Left ventricle myocardium inferior (tissue), 1 donor: ENCODE results near the gene MRPL28. TPM values are rescaled to one million over a fixed set of nuclear protein-coding genes. Genes with fewer than 3 reads are reported as not detected.

Experiments used
- DNase-seq: peaks from one replicate; pipeline ENCODE4 v3.0.0-alpha.2; 2020
- H3K27ac ChIP-seq: fragments of 200-600 bp; replicated peaks from 2 replicates; pipeline ENCODE4 v1.8.0; 2021
- H3K27me3 ChIP-seq: fragments of 200-600 bp; 2 replicates; pipeline ENCODE4 v1.8.0; 2021; ENCODE audit warnings: low read depth
- H3K36me3 ChIP-seq: fragments of 200-600 bp; 2 replicates; pipeline ENCODE4 v1.8.0; 2021
- H3K4me1 ChIP-seq: fragments of 200-600 bp; 2 replicates; pipeline ENCODE4 v1.8.0; 2021
- H3K4me3 ChIP-seq: fragments of 200-600 bp; 2 replicates; pipeline ENCODE4 v1.8.0; 2021; ENCODE audit warnings: mild to moderate bottlenecking, moderate library complexity
- H3K9me3 ChIP-seq: fragments of 200-600 bp; replicated peaks from 2 replicates; pipeline ENCODE4 v1.8.0; 2021
- CTCF ChIP-seq: fragments of 200-600 bp; IDR thresholded peaks from 2 replicates; pipeline ENCODE4 v1.8.0; 2021; ENCODE audit warnings: antibody characterized with exemption, mild to moderate bottlenecking, borderline replicate concordance
- intact Hi-C: fragments of 100-400 bp; cut with micrococcal nuclease; formaldehyde crosslinking; loops from one replicate; pipeline ENCODE4 v1.11.0; 2022
- total RNA-seq: library from RNA; stranded (reverse); fragmentation: NEBNext Ultra II Directional; extraction: Animal tissue kit (Norgen Biotek cat#: 25700); gene quantifications from one replicate; pipeline ENCODE4 v1.2.1, GENCODE V29; 2021
- donor health status: DM: no; HTN: yes; CAD: no; lungs with severe emphysema.

Gene MRPL28
- total RNA-seq, 1 donor from 2014 or later, result 76.1 TPM

DNA sequence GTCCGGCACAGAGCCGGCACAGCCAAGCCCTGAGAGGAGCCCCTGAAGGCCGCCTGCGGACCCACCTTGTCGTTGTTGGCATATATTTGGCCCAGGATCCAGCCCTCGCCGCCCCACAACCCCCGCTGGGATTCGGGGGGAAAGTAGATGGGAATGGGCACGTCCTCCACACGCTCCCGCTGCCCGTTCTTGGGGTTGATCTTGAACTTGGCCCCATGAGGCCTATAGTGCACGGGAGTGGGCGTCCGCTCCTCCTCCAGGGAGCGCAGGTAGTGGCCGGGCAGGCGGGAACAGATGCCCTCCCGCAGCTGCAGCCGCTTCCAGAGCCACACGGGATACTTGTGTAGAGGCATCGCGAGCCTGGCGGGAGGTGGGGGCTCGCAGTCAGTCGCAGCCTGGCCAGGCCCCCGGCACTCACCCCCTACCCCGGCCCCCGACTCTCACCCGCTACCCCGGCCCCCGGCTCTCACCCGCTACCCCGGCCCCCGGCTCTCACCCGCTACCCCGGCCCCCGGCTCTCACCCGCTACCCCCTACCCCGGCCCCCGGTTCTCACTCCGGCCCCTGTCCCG, 387 bp downstream of the MRPL28 start:
- peak overlapping the region; percentile 81 for H3K27ac ChIP-seq
- H3K36me3 ChIP-seq, result peaks cover 61% of the 10 kb centered on the region
- intact Hi-C loops, result no loop called here

DNA sequence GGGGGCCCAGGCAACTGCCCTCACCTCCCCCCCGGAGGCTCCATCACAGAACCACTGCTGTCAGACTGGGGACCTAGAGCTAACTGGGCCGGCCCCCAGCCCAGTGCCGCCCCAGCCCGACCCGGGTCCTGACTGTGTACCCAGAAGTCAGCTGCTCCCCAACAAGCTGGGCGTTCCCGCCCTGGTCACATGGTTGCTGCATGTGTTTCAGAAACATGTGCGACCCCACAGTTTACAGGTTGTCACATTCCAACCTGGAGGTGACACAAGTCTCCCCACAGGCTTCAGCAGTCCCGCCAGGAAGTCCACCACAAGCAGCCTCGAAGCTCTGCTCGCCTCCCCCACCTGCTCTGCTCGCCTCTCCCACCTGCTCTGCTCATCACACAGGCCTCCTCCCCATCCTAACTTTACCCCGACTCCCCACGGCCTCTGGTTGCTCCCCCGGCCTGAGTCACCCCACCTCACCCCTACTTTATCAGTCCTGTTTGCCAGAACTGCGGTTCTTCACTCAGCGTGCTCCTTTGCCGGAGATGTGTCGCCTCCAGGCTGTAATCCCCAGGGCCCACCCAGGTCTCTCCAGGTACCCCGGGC, 968 bp downstream of the MRPL28 start:
- intact Hi-C loops, result no loop called here
- H3K36me3 ChIP-seq, result peaks cover 56% of the 10 kb centered on the region
- H3K9me3 ChIP-seq, result no peaks in the 10 kb centered on the region
- peak overlapping the region; percentile 65 for H3K4me3 ChIP-seq
- H3K27me3 ChIP-seq, result peaks cover 4% of the 10 kb centered on the region
- no peak overlapping the region for H3K27ac ChIP-seq
- no peak for DNase-seq
- H3K4me1 ChIP-seq, result peaks cover 23% of the 10 kb centered on the region
- no peak for TF ChIP-seq CTCF

More for the DNA sequence above, 387 bp downstream of the MRPL28 start:
- TF ChIP-seq CTCF, result no peak
- Histone ChIP-seq H3K27me3 (no peaks in the 10 kb centered on the region), H3K4me1 (peaks cover 23% of the 10 kb centered on the region), H3K4me3 (peak overlapping the region; percentile 65), H3K9me3 (no peaks in the 10 kb centered on the region)
- no peak for DNase-seq

DNA sequence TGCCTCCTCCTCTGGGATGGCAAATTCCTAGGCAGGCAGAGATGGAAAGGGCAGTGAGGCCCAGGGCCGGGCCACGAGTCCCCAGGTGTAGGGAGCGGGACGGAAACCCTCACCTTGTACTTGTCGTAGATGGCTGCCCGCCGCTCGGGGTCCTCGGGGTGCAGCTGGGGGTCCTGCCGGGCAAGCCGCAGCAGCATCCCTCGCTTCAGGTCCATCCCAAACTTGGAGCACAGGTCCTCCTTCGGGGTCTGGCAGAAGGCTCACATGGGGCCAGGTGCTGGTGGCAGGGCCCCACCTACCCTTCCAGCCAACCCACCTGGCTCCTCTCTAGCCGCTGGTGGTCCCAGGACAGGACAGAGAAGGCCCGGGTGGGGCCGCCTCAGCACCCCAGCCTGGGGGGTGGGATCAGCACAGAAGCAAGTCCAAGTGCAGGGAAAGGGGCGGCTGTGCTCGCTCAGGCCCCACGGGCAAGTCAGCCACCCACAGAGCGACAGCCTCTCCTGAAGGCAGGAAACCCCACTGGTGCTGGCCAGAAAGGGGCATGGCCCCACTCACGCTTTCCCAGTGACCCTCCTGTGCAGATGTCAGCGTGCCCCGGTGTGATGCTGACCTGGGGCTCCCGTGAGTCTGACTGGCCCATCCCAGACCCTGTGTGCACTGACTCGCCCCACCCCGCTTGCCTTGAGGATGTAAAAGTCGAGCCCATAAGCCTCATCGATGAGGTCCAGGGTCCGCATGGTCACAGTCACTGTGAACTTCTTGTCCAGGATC, 1.8 kb downstream of the MRPL28 start:
- no peaks in the 10 kb centered on the region for H3K9me3 ChIP-seq
- H3K4me1 ChIP-seq, result peaks cover 23% of the 10 kb centered on the region
- H3K27ac ChIP-seq, result no peak overlapping the region
- no peak for TF ChIP-seq CTCF
- peaks cover 49% of the 10 kb centered on the region for H3K36me3 ChIP-seq
- no peak for DNase-seq
- H3K27me3 ChIP-seq, result peaks cover 10% of the 10 kb centered on the region
- intact Hi-C loops, result no loop called here
- H3K4me3 ChIP-seq, result no peak overlapping the region

DNA sequence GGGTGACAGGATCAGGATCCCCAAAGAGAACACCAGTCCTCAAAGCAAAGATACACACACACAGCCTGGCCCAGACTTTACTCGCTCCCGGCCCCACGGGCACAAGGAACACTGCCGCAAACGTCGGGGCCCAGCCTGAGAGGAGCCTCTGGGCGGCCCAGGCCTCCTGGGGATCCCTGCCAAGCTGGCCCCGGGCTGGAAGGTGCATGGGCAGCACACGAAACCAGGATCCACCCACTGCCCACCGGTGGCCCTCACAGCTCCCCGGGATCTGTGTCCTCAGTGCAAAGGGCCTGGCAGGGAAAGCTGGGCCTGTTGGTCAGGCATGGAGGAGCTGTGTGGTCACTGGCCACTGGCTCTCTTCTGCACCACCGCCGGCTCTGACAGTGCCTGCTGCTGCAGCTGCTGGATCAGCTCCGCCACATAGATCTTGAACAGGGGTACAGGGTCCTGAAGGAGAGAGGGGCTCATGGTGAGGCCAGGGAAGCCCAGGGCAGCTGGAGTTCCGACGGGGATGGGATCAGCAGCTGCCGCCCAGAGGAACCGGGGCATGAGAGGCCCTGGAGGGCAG, 2.9 kb downstream of the MRPL28 start:
- Histone ChIP-seq H3K36me3 (peaks cover 41% of the 10 kb centered on the region), H3K4me3 (no peak overlapping the region), H3K4me1 (peaks cover 23% of the 10 kb centered on the region), H3K9me3 (no peaks in the 10 kb centered on the region), H3K27me3 (peaks cover 18% of the 10 kb centered on the region), H3K27ac (no peak overlapping the region)
- intact Hi-C loops, result no loop called here
- TF ChIP-seq CTCF, result no peak
- DNase-seq, result no peak

DNA sequence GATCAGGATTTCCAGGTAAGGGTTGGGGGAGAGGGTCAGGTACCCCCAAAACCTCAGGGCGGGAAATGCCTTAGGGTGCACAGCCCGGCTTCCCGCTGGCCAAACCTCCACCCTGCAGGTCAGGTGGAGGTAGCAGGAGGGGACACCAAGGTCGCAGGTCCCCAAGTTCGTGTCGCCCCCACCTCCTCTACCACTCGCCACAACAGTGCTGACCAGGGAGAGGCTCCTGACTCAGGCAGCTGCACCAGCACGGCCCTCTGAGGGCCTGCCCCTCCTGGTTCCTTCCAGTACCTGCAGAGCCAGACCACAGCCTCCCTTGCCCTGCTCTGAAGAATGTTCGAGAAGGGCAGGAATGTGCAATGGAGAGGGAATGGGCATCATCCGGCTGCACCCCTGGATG, 3.9 kb downstream of the MRPL28 start:
- Histone ChIP-seq H3K27me3 (peaks cover 18% of the 10 kb centered on the region), H3K4me3 (no peak overlapping the region), H3K4me1 (peaks cover 25% of the 10 kb centered on the region), H3K9me3 (no peaks in the 10 kb centered on the region), H3K36me3 (peaks cover 31% of the 10 kb centered on the region), H3K27ac (no peak overlapping the region)
- intact Hi-C loops, result no loop called here
- no peak for DNase-seq
- TF ChIP-seq CTCF, result no peak
